Activated CD8-positive, alpha-beta memory T cell treated with anti-CD3 and anti-CD28 coated beads for 48 hours (primary cell): ENCODE results near the gene PRSS1.
"Not testable (repeated sequence)": the region's sequence is repeated elsewhere in the genome, so short reads cannot be mapped to it uniquely, and the experiment has no call there.

ENCODE experiments used
- DNase-seq, 3 experiments: peaks; one replicate each; pipeline ENCODE4 v3.0.0-alpha.2; 2020; ENCODE audit warnings: low read depth in 2 of 3, low spot score in 2 of 3

PRSS1 gene

DNA sequence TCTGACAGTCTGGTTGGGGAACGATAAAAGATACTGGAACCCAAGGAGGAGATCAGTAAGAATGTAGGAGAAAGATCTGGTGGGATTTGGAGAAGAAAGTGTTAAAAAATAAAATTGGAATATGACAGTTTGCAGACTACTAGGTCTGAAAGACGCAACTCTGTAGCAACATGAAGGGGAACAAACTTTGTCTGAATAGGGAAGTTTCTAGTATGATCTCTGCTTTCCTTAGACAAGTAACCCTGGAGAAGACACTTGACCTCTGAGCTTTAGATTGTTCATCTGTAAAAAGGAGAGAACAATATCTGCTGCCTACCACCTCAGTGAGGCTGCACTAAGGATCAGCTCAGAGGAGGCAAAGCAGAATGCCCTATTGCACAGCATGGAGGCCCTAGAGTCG lies 3.0 kb upstream of the PRSS1 start:
- DNase-seq = no peak

DNA sequence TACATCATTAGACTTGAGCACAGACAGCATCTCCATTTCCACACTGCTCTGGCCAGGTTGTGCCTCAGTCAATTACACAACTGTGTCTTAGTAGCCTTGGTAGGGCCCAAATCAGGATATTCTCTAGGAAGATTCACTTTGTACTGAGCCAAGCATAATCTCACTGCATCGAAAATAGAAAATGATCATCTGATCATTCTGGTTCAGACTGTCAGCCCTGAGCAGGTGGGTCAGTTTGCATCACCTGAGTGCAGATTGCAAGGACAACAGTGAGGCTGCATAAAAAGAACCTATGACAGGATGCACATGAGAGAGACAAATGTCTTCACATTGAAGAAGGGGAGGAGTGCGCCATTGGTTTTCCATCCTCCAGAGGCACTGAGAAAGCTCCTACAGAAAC lies 862 bp upstream of the PRSS1 start:
- not testable (repeated sequence) for DNase-seq

DNA sequence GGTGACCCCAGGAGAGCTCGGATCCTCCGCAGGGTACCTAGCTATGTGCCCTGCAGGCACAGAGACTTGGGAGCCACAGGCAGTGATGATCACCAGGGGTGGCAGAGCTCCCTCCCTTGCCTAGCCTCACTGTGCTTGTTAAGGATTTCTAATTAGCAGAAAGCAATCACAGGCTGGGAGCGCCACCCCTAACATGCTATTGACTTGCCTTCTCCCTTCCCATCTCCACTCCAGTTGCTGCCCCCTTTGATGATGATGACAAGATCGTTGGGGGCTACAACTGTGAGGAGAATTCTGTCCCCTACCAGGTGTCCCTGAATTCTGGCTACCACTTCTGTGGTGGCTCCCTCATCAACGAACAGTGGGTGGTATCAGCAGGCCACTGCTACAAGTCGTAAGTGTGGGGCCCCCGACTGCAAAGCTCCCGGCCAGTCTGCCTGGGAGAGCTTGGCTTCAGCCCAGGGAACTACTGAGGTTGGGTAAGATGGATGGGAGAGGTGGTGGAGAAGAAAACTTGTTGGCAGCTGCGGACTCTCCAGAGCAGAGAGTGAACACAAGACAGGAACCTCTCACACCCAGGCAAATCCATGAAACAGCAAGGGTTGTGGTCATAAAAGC lies 1.2 kb downstream of the PRSS1 start:
- DNase-seq = no peak

DNA sequence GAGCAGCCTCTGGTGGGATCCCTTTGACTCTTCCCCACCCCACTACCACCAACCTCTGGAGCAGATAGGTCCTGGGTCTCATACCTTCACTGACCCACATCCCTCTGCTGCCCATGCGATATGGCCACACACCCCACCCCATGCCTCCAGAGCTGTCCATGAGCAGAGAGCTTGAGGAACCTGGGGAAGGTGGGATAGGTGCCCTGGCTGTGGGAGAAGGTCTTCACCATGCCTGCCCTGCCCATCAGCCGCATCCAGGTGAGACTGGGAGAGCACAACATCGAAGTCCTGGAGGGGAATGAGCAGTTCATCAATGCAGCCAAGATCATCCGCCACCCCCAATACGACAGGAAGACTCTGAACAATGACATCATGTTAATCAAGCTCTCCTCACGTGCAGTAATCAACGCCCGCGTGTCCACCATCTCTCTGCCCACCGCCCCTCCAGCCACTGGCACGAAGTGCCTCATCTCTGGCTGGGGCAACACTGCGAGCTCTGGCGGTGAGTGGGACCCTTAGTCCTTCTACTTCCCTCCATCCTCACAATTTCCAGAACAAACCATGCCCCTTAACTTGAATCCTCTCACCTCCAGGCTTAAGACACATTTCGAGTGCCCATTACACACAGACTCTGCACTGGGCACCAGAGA lies 2.4 kb downstream of the PRSS1 start:
- not testable (repeated sequence) for DNase-seq

DNA sequence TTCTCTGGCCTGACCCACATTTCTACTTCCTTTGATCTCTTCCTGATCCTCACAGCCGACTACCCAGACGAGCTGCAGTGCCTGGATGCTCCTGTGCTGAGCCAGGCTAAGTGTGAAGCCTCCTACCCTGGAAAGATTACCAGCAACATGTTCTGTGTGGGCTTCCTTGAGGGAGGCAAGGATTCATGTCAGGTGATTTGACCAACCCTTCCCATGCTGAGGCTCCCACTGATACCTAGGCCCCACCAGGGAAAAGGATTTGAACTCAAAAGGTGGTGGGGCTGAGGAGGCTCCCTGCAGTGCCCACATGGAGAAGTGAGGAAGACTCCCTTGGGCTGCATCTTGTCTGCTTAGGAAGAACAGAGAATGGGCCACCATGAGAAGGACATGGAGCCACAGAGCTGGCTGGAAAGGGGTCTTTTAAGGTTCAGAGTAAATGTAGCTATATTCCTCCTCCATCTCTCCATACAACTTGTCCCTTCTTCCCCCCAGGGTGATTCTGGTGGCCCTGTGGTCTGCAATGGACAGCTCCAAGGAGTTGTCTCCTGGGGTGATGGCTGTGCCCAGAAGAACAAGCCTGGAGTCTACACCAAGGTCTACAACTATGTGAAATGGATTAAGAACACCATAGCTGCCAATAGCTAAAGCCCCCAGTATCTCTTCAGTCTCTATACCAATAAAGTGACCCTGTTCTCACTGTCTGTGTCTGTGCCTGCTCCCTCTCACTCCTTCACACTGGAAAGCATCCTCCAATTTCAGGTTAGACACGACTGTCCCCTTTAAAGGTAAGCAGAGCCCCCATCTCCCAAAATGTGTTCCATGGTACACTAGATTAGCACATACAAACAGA lies 3.3 kb downstream of the PRSS1 start:
- no peak for DNase-seq

DNA sequence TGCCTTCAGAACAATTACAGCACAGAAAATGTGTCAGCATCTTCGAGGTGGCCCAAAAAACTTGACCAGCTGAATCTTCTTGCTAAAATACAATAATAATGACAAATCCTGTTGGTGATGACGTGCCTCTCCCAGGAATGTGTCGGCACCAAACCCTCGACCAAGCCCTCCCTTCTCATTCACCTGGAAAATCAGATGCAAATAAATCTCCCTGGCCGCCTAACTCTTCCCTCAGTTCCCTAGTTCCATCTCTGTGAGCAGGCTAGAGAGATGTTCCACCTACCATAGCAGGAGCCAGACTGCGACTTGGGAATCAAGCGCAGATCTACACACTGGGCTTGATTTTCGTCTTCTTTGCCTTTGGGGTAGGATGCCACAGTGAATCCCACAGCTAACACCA lies 4.1 kb downstream of the PRSS1 start:
- no peak for DNase-seq

DNA sequence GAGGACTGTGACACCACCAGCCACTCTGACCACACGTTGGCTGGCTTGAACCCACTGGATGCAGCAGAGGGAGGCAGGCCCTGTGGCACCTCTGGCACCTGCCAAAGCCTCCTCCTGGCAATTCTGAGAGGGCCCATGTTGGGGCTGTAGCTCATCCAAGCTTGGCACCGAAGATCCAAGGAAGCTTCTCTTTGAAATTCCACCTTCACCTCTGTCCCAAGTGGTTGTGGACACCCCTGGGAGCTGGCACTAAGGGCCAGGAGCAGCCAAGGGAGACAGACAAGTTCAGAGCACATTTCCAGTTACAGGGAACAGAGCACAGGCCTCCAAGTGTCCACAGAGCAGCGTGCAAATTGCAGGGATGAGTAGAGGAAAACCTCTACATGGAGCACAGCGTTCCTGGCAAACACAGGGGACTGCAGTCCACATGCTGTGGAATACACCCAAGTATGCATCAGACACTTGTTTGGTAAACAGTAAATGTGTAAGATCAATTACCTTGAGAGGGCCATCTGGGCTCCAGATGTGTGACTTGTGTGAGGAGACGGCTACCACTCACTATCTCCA lies 4.7 kb downstream of the PRSS1 start:
- not testable (repeated sequence) for DNase-seq

DNA sequence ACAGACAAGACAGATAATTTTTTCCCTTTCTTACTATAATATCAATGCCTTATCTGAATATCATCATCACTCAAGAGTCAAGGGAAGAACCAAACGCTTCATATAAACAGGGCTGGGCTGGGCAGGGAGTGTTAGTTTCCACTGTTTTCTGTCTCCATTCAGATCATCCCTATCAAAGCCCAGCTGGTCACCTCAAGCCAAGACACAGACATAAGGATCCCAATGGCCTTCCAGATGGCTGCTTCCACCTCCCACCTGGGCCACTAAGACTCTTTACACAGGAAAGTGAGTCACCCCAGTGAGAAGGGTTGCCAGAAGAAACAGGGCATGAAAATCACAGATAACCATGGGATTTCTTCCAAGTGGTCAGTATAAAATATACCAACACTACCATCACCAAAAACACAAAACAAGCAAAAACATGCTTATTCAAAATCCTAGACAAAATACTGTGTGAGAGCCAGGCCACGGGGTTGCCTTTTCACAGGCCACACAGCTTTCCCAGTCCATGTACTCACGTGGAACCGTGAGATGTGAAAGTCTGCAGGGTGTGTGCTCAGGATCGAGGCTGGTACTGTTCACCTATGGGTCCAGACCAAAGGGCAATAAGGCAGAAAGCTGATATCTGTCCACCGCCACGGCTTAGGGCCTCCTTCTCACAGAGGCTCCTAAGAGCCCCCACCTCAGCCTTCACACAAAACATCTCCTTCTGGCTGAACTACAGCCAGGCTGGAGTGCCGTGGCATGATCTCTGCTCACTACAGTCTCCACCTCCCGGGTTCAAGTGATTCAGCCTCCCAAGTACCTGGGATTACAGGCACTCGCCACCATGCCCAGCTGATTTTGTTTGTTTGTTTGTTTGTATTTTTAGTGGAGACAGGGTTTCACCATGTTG lies 5.7 kb downstream of the PRSS1 start:
- no peak for DNase-seq

DNA sequence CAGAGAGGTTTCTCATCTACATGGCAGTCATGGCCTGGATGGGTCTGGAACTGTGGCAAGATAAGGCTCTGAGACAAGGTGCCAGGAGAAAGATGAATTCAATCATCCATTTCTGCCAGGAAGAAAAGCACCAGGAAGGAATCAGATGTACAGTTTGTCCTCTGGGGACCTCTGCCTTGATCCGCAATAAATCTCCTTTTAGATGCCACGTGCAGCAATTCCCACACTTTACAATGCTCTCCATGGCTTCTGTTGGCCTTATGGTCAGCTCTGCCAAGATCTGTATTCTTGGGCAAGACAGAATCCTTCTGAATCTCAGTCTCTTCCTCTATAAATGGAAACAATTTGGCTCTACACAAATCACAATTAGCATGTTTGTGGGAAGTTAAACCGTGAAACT lies 9.0 kb downstream of the PRSS1 start:
- not testable (repeated sequence) for DNase-seq

DNA sequence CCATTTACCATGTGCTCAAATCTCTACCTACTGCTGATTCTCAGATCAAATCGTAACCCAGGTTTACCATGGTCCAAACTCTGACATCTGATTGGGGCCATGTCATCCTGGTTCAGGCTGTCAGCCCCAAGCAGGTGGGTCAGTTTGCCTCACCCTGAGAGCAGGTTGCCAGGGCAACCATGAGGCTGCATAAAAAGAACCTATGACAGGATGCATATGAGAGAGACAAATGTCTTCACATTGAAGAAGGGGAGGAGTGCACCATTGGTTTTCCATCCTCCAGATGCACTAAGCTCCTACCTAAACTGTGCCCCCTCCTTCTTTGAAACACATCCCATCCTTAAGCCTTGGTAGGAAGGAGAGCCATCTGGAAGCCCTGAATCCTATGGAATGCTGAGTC lies 10.2 kb downstream of the PRSS1 start:
- no peak for DNase-seq

DNA sequence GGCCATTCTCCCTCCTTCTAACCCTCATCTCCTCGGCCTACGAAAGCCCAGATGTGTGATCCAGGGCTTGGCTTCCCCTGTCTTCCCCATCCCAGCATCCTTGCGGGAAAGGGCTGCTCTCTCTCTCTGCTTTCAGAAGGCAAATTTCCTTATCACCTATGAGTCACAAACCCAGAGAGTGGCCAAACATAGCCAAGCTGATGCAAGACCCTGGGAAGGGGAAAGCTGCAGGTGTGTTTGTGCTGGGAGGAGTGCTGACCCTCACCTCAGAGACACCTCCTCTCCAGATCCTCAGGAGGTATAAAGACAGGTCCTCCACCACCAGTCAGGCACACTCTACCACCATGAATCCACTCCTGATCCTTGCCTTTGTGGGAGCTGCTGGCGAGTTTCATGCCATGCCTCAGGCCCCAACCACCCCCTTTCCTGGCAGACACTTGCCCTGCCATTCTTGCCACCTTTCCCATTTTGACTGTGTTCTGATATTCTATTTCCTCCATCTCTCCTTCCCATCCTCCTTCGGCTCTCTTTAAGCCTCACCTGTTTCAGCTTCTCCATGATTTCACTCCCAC lies 10.9 kb downstream of the PRSS1 start:
- DNase-seq = no peak

DNA sequence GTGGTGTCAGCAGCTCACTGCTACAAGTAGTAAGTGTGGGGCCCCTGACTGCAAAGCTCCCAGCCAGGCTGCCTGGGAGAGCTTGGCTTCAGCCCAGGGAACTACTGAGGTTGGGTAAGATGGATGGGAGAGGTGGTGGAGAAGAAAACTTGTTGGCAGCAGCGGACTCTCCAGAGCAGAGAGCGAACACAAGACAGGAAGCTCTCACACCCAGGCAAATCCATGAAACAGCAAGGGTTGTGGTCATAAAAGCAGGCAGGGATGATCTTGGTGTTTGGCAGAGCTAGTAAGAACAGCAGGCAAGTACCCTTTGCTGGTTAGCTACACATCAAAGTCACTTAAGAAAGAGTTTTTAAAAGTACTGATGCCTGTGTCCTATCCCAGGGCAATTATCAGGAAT lies 12.3 kb downstream of the PRSS1 start:
- not testable (repeated sequence) for DNase-seq

DNA sequence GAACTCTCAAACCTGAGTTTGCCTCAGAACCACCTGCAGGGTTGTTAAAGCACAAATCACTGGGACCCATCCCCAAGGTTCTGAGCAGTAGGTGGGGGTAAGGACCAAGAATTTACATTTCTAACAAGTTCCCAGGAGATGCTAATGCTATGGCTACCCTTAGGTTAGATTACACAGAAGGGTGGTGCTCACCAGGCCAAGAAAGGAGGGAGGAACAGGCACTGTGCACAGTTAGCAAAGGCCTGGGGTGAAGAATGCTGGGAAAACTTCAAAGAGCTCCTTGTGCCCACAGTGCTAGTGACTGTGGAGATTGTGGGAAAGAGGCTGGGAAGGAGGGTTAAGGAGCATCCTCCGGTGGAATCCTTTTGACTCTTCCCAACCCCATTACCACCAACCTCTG lies 12.8 kb downstream of the PRSS1 start:
- no peak for DNase-seq

DNA sequence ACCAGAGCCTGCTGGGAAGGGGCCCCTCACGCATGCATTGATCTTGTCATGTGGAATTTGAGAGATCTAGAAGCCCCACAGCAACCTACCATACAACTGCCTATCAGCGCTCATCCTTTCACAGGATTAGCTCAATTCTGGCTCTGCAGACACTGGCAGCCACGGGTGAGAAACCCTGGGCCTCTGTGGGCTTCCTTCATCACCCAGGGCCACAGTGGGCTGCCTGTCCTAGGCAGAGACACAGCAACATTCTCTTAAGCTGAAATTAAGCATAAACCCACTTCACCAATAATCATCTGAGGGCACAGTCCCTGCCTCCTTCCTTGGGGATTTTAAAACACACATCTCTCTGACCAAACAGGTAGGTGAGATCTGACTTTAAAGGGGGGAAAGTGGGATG lies 18.2 kb downstream of the PRSS1 start:
- no peak for DNase-seq

DNA sequence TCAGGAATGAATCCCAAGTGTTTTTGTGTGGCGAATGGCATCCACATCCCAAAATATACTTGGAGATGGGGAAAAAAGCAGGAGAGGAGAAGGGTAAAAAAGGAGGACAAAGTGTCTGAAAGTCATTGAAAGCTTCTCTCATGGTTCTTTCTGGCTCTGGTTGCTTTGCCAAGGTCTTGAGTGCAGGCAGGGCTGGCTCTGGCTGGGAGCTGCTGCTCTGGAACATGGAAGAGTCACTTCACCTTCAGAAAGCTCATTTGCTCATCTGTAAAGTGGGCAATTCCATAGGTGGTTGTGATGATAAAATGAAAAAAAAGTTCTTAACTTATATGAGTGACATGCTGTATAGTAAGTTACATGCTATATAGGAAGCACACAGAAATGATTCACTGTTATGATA lies 18.6 kb downstream of the PRSS1 start:
- no peak for DNase-seq

DNA sequence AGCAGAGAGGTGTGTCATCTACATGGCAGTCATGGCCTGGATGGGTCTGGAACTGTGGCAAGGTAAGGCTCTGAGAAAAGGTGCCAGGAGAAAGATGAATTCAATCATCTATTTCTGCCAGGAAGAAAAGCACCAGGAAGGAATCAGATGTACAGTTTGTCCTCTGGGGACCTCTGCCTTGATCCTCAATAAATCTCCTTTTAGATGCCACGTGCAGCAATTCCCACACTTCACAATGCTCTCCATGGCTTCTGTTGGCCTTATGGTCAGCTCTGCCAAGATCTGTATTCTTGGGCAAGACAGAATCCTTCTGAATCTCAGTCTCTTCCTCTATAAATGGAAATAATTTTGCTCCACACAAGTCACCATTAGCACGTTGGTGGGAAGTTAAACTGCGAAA lies 19.6 kb downstream of the PRSS1 start:
- DNase-seq = not testable (repeated sequence)

DNA sequence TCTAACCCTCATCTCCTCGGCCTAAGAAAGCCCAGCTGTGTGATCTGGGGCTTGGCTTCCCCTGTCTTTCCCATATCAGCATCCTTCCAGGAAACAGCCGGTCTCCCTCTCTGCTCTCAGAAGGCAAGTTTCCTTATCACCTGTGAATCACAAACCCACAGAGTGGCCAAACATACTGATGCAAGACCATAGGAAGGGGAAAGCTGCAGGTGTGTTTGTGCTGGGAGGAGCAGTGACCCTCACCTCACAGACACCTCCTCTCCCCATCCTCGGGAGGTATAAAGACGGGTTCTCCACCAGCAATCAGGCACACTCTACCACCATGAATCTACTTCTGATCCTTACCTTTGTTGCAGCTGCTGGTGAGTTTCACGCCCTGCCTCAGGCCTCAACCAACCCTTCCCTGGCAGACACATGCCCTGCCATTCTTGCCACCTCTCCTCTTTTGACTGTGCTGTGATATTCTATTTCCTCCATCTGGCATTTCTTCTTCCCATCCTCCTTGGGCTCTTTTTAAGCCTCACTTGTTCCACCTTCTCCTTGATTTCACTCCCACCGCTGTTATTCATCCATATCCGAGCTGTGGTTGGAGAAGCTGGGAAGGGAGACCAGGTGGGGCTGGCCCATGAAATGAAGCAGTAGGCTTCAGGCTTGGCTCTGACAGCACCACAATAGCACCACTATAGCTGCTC lies 21.5 kb downstream of the PRSS1 start, which contains the start of gene PRSS2:
PRSS2 (plus strand) TSS at position 310 of the 692 bp plus-strand sequence; CDS start at position 323, 13 bp downstream.
- DNase-seq = no peak

DNA sequence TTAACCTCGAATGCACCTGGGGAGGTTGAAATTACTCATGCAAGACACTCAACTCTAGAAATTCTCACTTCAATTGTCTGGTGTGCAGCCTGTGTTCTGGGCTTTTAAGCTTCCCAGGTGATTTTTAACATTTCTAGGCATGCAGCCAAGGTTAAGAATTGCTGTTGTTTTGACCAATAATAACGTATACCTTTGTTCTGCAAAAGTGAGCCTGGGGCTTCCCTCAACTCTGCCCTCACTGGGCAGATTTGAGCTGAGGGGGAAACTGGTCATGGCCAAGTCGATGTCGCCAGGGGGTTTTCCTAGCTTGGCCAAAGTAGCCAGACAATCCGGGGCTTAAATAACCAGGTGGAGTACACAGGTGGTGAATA lies 22.1 kb downstream of the PRSS1 start:
- no peak for DNase-seq

DNA sequence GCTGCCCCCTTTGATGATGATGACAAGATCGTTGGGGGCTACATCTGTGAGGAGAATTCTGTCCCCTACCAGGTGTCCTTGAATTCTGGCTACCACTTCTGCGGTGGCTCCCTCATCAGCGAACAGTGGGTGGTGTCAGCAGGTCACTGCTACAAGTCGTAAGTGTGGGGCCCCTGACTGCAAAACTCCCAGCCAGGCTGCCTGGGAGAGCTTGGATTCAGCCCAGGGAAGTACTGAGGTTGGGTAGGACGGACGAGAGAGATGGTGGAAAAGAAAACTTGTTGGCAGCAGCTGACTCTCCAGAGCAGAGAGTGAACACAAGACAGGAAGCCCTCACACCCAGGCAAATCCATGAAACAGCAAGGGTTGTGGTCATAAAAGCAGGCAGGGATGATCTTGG lies 22.8 kb downstream of the PRSS1 start:
- DNase-seq = no peak

DNA sequence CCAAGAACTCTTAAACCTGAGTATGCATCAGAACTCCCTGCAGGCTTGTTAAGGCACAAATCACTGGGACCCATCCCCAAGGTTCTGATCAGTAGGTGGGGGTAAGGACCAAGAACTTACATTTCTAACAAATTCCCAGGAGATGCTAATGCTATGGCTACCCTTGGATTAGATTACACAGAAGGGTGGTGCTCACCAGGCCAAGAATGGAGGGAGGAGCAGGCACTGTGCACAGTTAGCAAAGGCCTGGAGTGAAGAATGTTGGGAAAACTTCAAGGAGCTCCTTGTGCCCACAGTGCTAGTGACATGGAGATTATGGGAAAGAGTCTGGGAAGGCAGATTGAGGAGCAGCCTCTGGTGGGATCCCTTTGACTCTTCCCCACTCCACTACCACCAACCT lies 23.4 kb downstream of the PRSS1 start:
- DNase-seq = no peak
